Spleen (tissue), 11 donors: ENCODE results near the gene ALK. TPM values are rescaled to one million over a fixed set of nuclear protein-coding genes. Genes with fewer than 3 reads are reported as not detected.

Source experiments
- DNase-seq: peaks from one replicate; pipeline ENCODE4 v3.0.0-alpha.2; 2020
- H3K27ac ChIP-seq, 8 donors: fragments of 200-600 bp; sonication (generic) in 7 of 8; 1 replicate in 4 of 8; 2 replicates in 4 of 8; pipeline versions ENCODE4 v1.5.0 to v1.8.0; 2016 to 2021; ENCODE audit warnings: inconsistent platforms in 4 of 8, mild to moderate bottlenecking in 4 of 8, moderate library complexity in 1 of 8
- H3K27me3 ChIP-seq, 7 donors: fragments of 200-600 bp; sonication (generic) in 6 of 7; replicated peaks in 1 of 7; 1 replicate in 4 of 7; 2 replicates in 3 of 7; pipeline versions ENCODE4 v1.5.0 to v1.8.0; 2016 to 2021; ENCODE audit warnings: inconsistent platforms in 3 of 7, mild to moderate bottlenecking in 1 of 7
- H3K36me3 ChIP-seq, 6 donors: fragments of 200-600 bp; sonication (generic) in 5 of 6; 1 replicate in 4 of 6; 2 replicates in 2 of 6; pipeline versions ENCODE4 v1.5.0 to v1.8.0; 2016 to 2021; ENCODE audit warnings: inconsistent platforms in 2 of 6
- H3K4me1 ChIP-seq, 6 donors: fragments of 200-600 bp; sonication (generic) in 5 of 6; 1 replicate in 3 of 6; 2 replicates in 3 of 6; pipeline versions ENCODE4 v1.5.0 to v1.8.0; 2016 to 2021; ENCODE audit warnings: inconsistent platforms in 3 of 6
- H3K4me3 ChIP-seq, 8 donors: fragments of 200-600 bp; sonication (generic) in 7 of 8; 1 replicate in 4 of 8; 2 replicates in 4 of 8; pipeline versions ENCODE4 v1.5.0 to v1.8.0; 2016 to 2021; ENCODE audit warnings: inconsistent platforms in 4 of 8, mild to moderate bottlenecking in 4 of 8, moderate library complexity in 2 of 8
- H3K9me3 ChIP-seq, 8 donors: fragments of 200-600 bp; sonication (generic) in 7 of 8; 1 replicate in 4 of 8; 2 replicates in 4 of 8; pipeline versions ENCODE4 v1.5.0 to v1.8.0; 2016 to 2021; ENCODE audit warnings: inconsistent platforms in 4 of 8
- CTCF ChIP-seq, 11 experiments: fragments of 200-600 bp in 7 of 11; fragments of 450-650 bp in 4 of 11; sonication (generic) in 4 of 11; IDR thresholded peaks in 8 of 11; conservative IDR thresholded peaks in 3 of 11; 1 replicate in 7 of 11; 2 replicates in 4 of 11; pipeline versions ENCODE4 v1.4.0 to v1.8.0; 2016 to 2021; ENCODE audit warnings: antibody characterized with exemption in 11 of 11, inconsistent platforms in 4 of 11, mild to moderate bottlenecking in 1 of 11
- POLR2A ChIP-seq, 3 donors: fragments of 450-650 bp; IDR thresholded peaks; one replicate each; pipeline ENCODE4 v1.5.1; 2017; ENCODE audit warnings: antibody characterized with exemption in 3 of 3, mild to moderate bottlenecking in 1 of 3
- POLR2AphosphoS5 ChIP-seq, 3 donors: sonication (generic); formaldehyde crosslinking; IDR thresholded peaks; one replicate each; pipeline ENCODE4 v1.5.1; 2017; ENCODE audit warnings: antibody characterized with exemption in 3 of 3
- WGBS, 5 donors: extraction: QIAGEN DNeasy Blood & Tissue Kit in 3 of 5; methylation state at CpG; one replicate each; pipeline versions ENCODE4 v1.1.5 to v1.1.7; 2013 to 2018; 5-methylcytosine and 5-hydroxymethylcytosine counted together
- intact Hi-C: fragments of 100-400 bp; cut with DNase I; formaldehyde crosslinking; loops from one replicate; pipeline ENCODE4 v1.15.0; 2023; ENCODE audit warnings: low total_unique reads
- polyA plus RNA-seq, 3 donors: library from polyadenylated mRNA; stranded (reverse); fragments of 200-250 nt; gene quantifications; one replicate each; pipeline ENCODE4 v1.2.1, GENCODE V29; 2013
- total RNA-seq, 7 donors: library from RNA; depleted of rRNA in 3 of 7; stranded (reverse); fragments of >200 nt in 3 of 7; fragmentation: NEBNext Ultra II Directional in 4 of 7; extraction: Animal tissue kit (Norgen Biotek cat#: 25700) in 4 of 7; gene quantifications; one replicate each; pipeline versions ENCODE4 v1.1.0 to v1.2.1, GENCODE V29; 2016 to 2021
- donor health status: healthy with polysubstance abuse.
- donor health status: DM: no; HTN: no; CAD: no; lungs with moderate emphysema.
- donor health status: DM: no; HTN: no; CAD: no.
- donor health status: Bipolar disorder and iron deficiency.
- donor health status: healthy.
- donor health status: DM: no; HTN: no; CAD: no.
- donor health status: DM: yes; HTN: yes; CAD: no.

Gene ALK
- total and polyA plus RNA-seq, 10 donors: 0.03 to 0.28 (median 0.06) TPM; not detected in 7

- H3K4me3 ChIP-seq: no peak overlapping the region
- no peaks in the 10 kb centered on the region for H3K36me3 ChIP-seq
- H3K9me3 ChIP-seq: no peaks in the 10 kb centered on the region
- no peak overlapping the region for H3K27ac ChIP-seq
- H3K4me1 ChIP-seq: peaks cover 0 to 6% (median 0%) of the 10 kb centered on the region in 6 donors
- H3K27me3 ChIP-seq: peaks cover 0 to 46% (median 0%) of the 10 kb centered on the region in 7 donors
- WGBS, 5 donors: 79 to 85% (median 82%) methylated on average over 15 to 17 of the region's 17 CpGs
- DNase-seq: peak; percentile 42
- TF ChIP-seq POLR2AphosphoS5 (IDR thresholded peaks at IDR 0.05) (no peak), CTCF (IDR thresholded peaks at IDR 0.05 in 8 of 11, conservative IDR thresholded peaks at IDR 0.05 in 3 of 11) (no peak), POLR2A (IDR thresholded peaks at IDR 0.05) (no peak)
- intact Hi-C loops: no loop called here
Measured at GRCh38 chr2:29224693-29225551, 696.5 kb downstream of the ALK start.

GRCh38 chr2:29223851-29224692 is 697.3 kb downstream of the ALK start:
- 61 to 75% (median 64%) methylated on average over 7 of the region's 7 CpGs for WGBS, 5 donors
- H3K4me1 ChIP-seq: peaks cover 0 to 6% (median 0%) of the 10 kb centered on the region in 6 donors
- TF ChIP-seq CTCF (IDR thresholded peaks at IDR 0.05 in 8 of 11, conservative IDR thresholded peaks at IDR 0.05 in 3 of 11) (no peak), POLR2AphosphoS5 (IDR thresholded peaks at IDR 0.05) (no peak), POLR2A (IDR thresholded peaks at IDR 0.05) (no peak)
- H3K27ac ChIP-seq: no peak overlapping the region
- no peaks in the 10 kb centered on the region for H3K9me3 ChIP-seq
- H3K36me3 ChIP-seq: no peaks in the 10 kb centered on the region
- peaks cover 0 to 38% (median 0%) of the 10 kb centered on the region in 7 donors for H3K27me3 ChIP-seq
- H3K4me3 ChIP-seq: no peak overlapping the region
- peak; percentile 21 for DNase-seq
- intact Hi-C loops: no loop called here

- H3K4me1 ChIP-seq: peaks cover 0 to 6% (median 0%) of the 10 kb centered on the region in 6 donors
- H3K27me3 ChIP-seq: peaks cover 0 to 30% (median 0%) of the 10 kb centered on the region in 7 donors
- DNase-seq: peak; percentile 52
- H3K4me3 ChIP-seq: no peak overlapping the region
- 87 to 100% (median 91%) methylated on average over 2 to 11 of the region's 11 CpGs for WGBS, 5 donors
- intact Hi-C loops: no loop called here
- no peaks in the 10 kb centered on the region for H3K36me3 ChIP-seq
- no peaks in the 10 kb centered on the region for H3K9me3 ChIP-seq
- no peak for TF ChIP-seq POLR2A (IDR thresholded peaks at IDR 0.05)
- no peak for TF ChIP-seq POLR2AphosphoS5 (IDR thresholded peaks at IDR 0.05)
- TF ChIP-seq CTCF (IDR thresholded peaks at IDR 0.05 in 8 of 11, conservative IDR thresholded peaks at IDR 0.05 in 3 of 11): no peak
- H3K27ac ChIP-seq: no peak overlapping the region
Measured at GRCh38 chr2:29223257-29223656, 698.1 kb downstream of the ALK start.
